Measurements from ENCODE around the gene BICC1. TPM values are rescaled to one million over a fixed set of nuclear protein-coding genes. Genes with fewer than 3 reads are reported as not detected.

Gene BICC1
- total RNA-seq, 1 experiment from 2014 or later = 0.57 TPM

- H3K4me1 Mint-ChIP-seq = no peaks in the 10 kb centered on the region
- no peaks in the 10 kb centered on the region for H3K23me2 ChIP-seq (ENCODE audit: insufficient read length, low read depth, low read length, poor library complexity, severe bottlenecking)
- no peaks in the 10 kb centered on the region for H3K27me3 Mint-ChIP-seq (ENCODE audit: low read depth)
- no peak overlapping the region for H3K27ac Mint-ChIP-seq
- DNase-seq = no peak
- H3K27ac ChIP-seq (ENCODE audit: insufficient read length, low read depth, low read length) = no peak overlapping the region
- H4K91ac ChIP-seq (ENCODE audit: insufficient read length, low read depth, low read length) = no peak overlapping the region
- no peak overlapping the region for H4K8ac ChIP-seq (replicated peaks; ENCODE audit: insufficient read length, low read depth, low read length)
- no peaks in the 10 kb centered on the region for H3K36me3 Mint-ChIP-seq (ENCODE audit: insufficient read depth in 1 of 3, low read depth in 3 of 3)
- no peak overlapping the region for H2BK12ac ChIP-seq (ENCODE audit: insufficient read length, low read depth, low read length)
- H4K20me1 ChIP-seq (ENCODE audit: control insufficient read depth, insufficient read depth, insufficient read length) = no peaks in the 10 kb centered on the region
- no peak overlapping the region for H3T11ph ChIP-seq (ENCODE audit: low read length)
- H2BK15ac ChIP-seq (ENCODE audit: low read depth, low read length) = no peak overlapping the region
- TF ChIP-seq CTCF (conservative IDR thresholded peaks at IDR 0.05) = no peak
- no peaks in the 10 kb centered on the region for H3K27me3 ChIP-seq (ENCODE audit: insufficient read depth, low read length)
- H3K79me2 ChIP-seq (ENCODE audit: insufficient read depth, low read length) = no peaks in the 10 kb centered on the region
- no peak overlapping the region for H3K14ac ChIP-seq (ENCODE audit: insufficient read depth, low read length)
- no peaks in the 10 kb centered on the region for H3K4me1 ChIP-seq (ENCODE audit: insufficient read depth, low read length)
- no peak overlapping the region for H3K4me3 Mint-ChIP-seq
- H3K9ac ChIP-seq (ENCODE audit: extremely low read depth, insufficient read length, low read length) = no peak overlapping the region
- no peak overlapping the region for H3K4ac ChIP-seq (ENCODE audit: low read depth, low read length)
- H2AK5ac ChIP-seq (ENCODE audit: insufficient read length, low read length) = no peak overlapping the region
- no peaks in the 10 kb centered on the region; a peak in 1 of 5 replicates for H3K9me3 Mint-ChIP-seq
- H3K79me1 ChIP-seq (ENCODE audit: insufficient read depth, low read depth, low read length, poor library complexity, severe bottlenecking) = no peaks in the 10 kb centered on the region
- H2BK5ac ChIP-seq (ENCODE audit: insufficient read length, low read length) = no peak overlapping the region
- no peak overlapping the region for H2BK120ac ChIP-seq (ENCODE audit: low read depth, low read length, poor library complexity, severe bottlenecking)
- H3K23ac ChIP-seq (ENCODE audit: insufficient read length, low read depth, low read length) = no peak overlapping the region
- no peak overlapping the region for H3K56ac ChIP-seq (ENCODE audit: insufficient read length, low read depth, low read length)
- no peaks in the 10 kb centered on the region for H3K9me3 ChIP-seq (ENCODE audit: control insufficient read depth, low read depth, low read length)
- H3K4me2 ChIP-seq (ENCODE audit: insufficient read depth, insufficient read length, low read length) = no peak overlapping the region
- no peak overlapping the region for H3K18ac ChIP-seq (ENCODE audit: insufficient read length, low read depth, low read length)
- H4K5ac ChIP-seq (ENCODE audit: insufficient read length, low read depth, low read length) = no peak overlapping the region
- H2BK20ac ChIP-seq (ENCODE audit: low read depth, low read length, poor library complexity, severe bottlenecking) = no peak overlapping the region
- H2AFZ ChIP-seq (ENCODE audit: low read length) = no peak overlapping the region
- no CpG with 5 or more reads among the region's 1 CpG for WGBS (ENCODE audit: extremely low coverage, insufficient read length, low lambda C conversion rate)
These were observed 109.6 kb downstream of the BICC1 start for GRCh38 chr10:58622246-58622645.

All from H9 (cell line).